GM23248 (cell line): ENCODE data around the gene ADARB1.

ENCODE experiments used
- EZH2 ChIP-seq: fragments of 200-600 bp; sonication (generic); IDR thresholded peaks from 2 replicates; pipeline ENCODE4 v1.6.1; 2018; ENCODE audit warnings: antibody characterized with exemption, mild to moderate bottlenecking; ENCODE audit not compliant: insufficient read depth, poor library complexity, severe bottlenecking
- EZH2phosphoT487 ChIP-seq: fragments of 200-600 bp; sonication (generic); IDR thresholded peaks from 2 replicates; pipeline ENCODE4 v1.6.1; 2018; ENCODE audit warnings: antibody characterized with exemption, moderate library complexity, mild to moderate bottlenecking, low read depth; ENCODE audit not compliant: insufficient read depth

DNA sequence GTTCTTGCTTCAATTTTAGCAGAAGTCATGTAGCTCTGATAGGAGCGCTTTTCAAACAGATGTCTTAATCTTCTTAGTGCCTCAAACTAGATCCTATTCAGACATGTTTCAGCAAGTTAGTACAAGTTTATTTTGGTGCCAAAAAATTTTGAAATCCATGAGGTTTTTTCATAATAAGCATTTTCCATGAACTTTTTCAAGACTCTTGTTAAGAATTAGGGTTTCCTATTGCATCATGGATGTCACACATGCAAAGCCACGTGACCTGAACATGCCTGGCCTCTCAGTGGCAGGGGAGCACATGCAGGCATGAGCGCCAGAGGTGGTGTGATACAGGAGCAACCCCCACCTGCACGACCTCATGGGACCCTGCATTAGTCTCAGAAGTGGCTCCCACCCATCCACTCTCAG lies 145.7 kb downstream of the ADARB1 start:
- TF ChIP-seq EZH2 (no peak), EZH2phosphoT487 (no peak)
